ENCODE data around the gene KCND3. TPM values are rescaled to one million over a fixed set of nuclear protein-coding genes. Genes with fewer than 3 reads are reported as not detected.

The KCND3 gene
- total and polyA plus RNA-seq, 4 donors = 1.0 to 27.1 (median 6.1) TPM

- Histone ChIP-seq H3K4me3 (ENCODE audit: low read depth in 1 of 3, low read length in 3 of 3) (no peak overlapping the region), H3K4me1 (ENCODE audit: control insufficient read depth in 4 of 4, insufficient read depth in 4 of 4, low read length in 3 of 4) (no peaks in the 10 kb centered on the region), H3K9ac (ENCODE audit: low read depth in 1 of 2, low read length in 2 of 2) (no peak overlapping the region), H3K27ac (ENCODE audit: low read depth in 1 of 2, low read length in 2 of 2) (no peak overlapping the region), H3K36me3 (ENCODE audit: control insufficient read depth in 4 of 4, insufficient read depth in 3 of 4, low read depth in 1 of 4, low read length in 3 of 4) (no peaks in the 10 kb centered on the region), H3K27me3 (ENCODE audit: control insufficient read depth in 4 of 4, insufficient read depth in 4 of 4, low read length in 3 of 4) (no peaks in the 10 kb centered on the region), H3K9me3 (ENCODE audit: control insufficient read depth in 4 of 4, low read length in 3 of 4) (no peaks in the 10 kb centered on the region)
- TF ChIP-seq RAD21 (IDR thresholded peaks at IDR 0.05) (no peak), HNF4G (IDR thresholded peaks at IDR 0.05) (no peak), EGR1 (IDR thresholded peaks at IDR 0.05; ENCODE audit: low read depth in 2 of 2) (no peak), GABPA (IDR thresholded peaks at IDR 0.05 in 1 of 2, conservative IDR thresholded peaks at IDR 0.05 in 1 of 2) (no peak), SP1 (IDR thresholded peaks at IDR 0.05) (no peak), RXRA (IDR thresholded peaks at IDR 0.05) (no peak), ZBTB33 (IDR thresholded peaks at IDR 0.05) (no peak), HNF4A (conservative IDR thresholded peaks at IDR 0.05) (no peak), REST (IDR thresholded peaks at IDR 0.05) (no peak), TAF1 (conservative IDR thresholded peaks at IDR 0.05) (no peak), YY1 (IDR thresholded peaks at IDR 0.05) (no peak)
- TF ChIP-seq, protein P1, sequence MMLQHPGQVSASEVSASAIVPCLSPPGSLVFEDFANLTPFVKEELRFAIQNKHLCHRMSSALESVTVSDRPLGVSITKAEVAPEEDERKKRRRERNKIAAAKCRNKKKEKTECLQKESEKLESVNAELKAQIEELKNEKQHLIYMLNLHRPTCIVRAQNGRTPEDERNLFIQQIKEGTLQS (IDR thresholded peaks at IDR 0.05) = no peak
- TF ChIP-seq, protein P2, sequence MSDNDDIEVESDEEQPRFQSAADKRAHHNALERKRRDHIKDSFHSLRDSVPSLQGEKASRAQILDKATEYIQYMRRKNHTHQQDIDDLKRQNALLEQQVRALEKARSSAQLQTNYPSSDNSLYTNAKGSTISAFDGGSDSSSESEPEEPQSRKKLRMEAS (IDR thresholded peaks at IDR 0.05) = no peak
- TF ChIP-seq, protein P3, sequence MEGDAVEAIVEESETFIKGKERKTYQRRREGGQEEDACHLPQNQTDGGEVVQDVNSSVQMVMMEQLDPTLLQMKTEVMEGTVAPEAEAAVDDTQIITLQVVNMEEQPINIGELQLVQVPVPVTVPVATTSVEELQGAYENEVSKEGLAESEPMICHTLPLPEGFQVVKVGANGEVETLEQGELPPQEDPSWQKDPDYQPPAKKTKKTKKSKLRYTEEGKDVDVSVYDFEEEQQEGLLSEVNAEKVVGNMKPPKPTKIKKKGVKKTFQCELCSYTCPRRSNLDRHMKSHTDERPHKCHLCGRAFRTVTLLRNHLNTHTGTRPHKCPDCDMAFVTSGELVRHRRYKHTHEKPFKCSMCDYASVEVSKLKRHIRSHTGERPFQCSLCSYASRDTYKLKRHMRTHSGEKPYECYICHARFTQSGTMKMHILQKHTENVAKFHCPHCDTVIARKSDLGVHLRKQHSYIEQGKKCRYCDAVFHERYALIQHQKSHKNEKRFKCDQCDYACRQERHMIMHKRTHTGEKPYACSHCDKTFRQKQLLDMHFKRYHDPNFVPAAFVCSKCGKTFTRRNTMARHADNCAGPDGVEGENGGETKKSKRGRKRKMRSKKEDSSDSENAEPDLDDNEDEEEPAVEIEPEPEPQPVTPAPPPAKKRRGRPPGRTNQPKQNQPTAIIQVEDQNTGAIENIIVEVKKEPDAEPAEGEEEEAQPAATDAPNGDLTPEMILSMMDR (IDR thresholded peaks at IDR 0.05; ENCODE audit: low read depth, low read length, missing input control) = no peak
- WGBS = 94% methylated on average over 1 of the region's 1 CpG
- DNase-seq (ENCODE audit: low spot score) = no peak
Observed at GRCh38 chr1:111870181-111870580, 119.3 kb downstream of the KCND3 start.

DNA sequence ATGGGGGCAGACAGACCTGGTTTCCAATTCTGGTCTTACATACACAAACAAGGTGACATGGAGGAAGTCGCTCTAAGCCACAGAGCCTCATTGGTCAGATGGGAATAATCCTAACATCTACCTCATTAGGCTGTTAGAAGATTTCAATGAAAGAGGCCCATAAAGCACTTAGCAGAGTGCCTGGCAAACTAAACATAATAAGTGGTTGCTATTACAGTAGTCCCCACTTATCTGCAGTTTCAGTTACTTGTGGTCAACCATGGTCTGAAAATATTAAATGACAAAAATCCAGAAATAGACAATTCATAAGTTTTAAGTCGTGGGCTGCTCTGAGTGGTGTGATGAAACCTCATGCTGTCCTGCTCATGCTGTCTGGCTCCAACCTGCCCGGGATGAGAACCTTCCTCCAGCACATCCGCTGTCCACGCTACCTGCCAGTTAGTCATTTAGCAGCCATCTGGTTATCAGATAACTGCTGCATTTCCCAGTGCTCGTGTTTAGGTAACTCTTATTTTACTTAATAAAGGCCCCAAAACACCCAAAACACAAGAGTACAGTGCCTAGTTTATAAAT is 121.5 kb downstream of the KCND3 start:
- no peak overlapping the region for H3K9ac ChIP-seq (ENCODE audit: low read depth in 1 of 2, low read length in 2 of 2)
- no peak for DNase-seq (ENCODE audit: low spot score)
- no peak overlapping the region for H3K27ac ChIP-seq (ENCODE audit: low read depth in 1 of 2, low read length in 2 of 2)
- H3K4me3 ChIP-seq (ENCODE audit: low read depth in 1 of 3, low read length in 3 of 3) = no peak overlapping the region
- H3K4me1 ChIP-seq (ENCODE audit: control insufficient read depth in 4 of 4, insufficient read depth in 4 of 4, low read length in 3 of 4) = peaks cover 0 to 17% (median 8%) of the 10 kb centered on the region in 4 donors
- WGBS = 80% methylated on average over 6 of the region's 6 CpGs
- H3K36me3 ChIP-seq (ENCODE audit: control insufficient read depth in 4 of 4, insufficient read depth in 3 of 4, low read depth in 1 of 4, low read length in 3 of 4) = no peaks in the 10 kb centered on the region
- no peaks in the 10 kb centered on the region for H3K9me3 ChIP-seq (ENCODE audit: control insufficient read depth in 4 of 4, low read length in 3 of 4)
- no peaks in the 10 kb centered on the region for H3K27me3 ChIP-seq (ENCODE audit: control insufficient read depth in 4 of 4, insufficient read depth in 4 of 4, low read length in 3 of 4)
- TF ChIP-seq NR2F2 (IDR thresholded peaks at IDR 0.05) = no peak
- TF ChIP-seq, protein P3 (IDR thresholded peaks at IDR 0.05; ENCODE audit: low read depth, low read length, missing input control) = no peak
- TF ChIP-seq, protein P2 (IDR thresholded peaks at IDR 0.05) = no peak
- TF ChIP-seq GABPA (IDR thresholded peaks at IDR 0.05 in 1 of 2, conservative IDR thresholded peaks at IDR 0.05 in 1 of 2) = no peak
- no peak for TF ChIP-seq TAF1 (conservative IDR thresholded peaks at IDR 0.05)
- TF ChIP-seq FOXA2 (IDR thresholded peaks at IDR 0.05) = no peak
- no peak for TF ChIP-seq RXRA (IDR thresholded peaks at IDR 0.05)
- TF ChIP-seq FOXA1 (IDR thresholded peaks at IDR 0.05) = no peak
- no peak for TF ChIP-seq SP1 (IDR thresholded peaks at IDR 0.05)
- no peak for TF ChIP-seq HNF4G (IDR thresholded peaks at IDR 0.05)
- TF ChIP-seq YY1 (IDR thresholded peaks at IDR 0.05) = no peak
- no peak for TF ChIP-seq ZBTB33 (IDR thresholded peaks at IDR 0.05)
- TF ChIP-seq, protein P1 (IDR thresholded peaks at IDR 0.05) = no peak
- TF ChIP-seq RAD21 (IDR thresholded peaks at IDR 0.05) = no peak
